GM03348 (cell line): ENCODE results near the gene OR52D1.

ENCODE experiments used
- DNase-seq: peaks from one replicate; pipeline ENCODE4 v3.0.0; 2012; ENCODE audit warnings: low spot score

Gene OR52D1

DNA sequence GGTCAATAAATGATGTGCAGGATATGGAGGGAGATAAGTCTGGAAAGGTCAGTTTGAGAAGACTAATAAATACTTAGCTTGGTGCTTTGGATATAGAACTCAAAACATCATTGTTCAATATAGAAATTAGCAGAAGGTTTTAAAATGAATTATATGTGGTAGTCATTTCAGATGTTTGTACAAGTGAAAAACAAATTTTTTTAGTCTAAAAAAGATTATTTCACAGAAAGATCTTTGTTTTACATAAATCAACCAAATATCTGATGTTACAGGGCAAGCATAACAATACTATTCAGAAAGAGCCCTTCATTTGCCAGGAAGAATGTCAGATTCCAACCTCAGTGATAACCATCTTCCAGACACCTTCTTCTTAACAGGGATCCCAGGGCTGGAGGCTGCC is at the start of gene OR52D1:
TSS of gene OR52D1 (plus strand) at position 301 of the 400 bp plus-strand sequence. CDS start at position 323, 22 bp downstream.
- no peak for DNase-seq

DNA sequence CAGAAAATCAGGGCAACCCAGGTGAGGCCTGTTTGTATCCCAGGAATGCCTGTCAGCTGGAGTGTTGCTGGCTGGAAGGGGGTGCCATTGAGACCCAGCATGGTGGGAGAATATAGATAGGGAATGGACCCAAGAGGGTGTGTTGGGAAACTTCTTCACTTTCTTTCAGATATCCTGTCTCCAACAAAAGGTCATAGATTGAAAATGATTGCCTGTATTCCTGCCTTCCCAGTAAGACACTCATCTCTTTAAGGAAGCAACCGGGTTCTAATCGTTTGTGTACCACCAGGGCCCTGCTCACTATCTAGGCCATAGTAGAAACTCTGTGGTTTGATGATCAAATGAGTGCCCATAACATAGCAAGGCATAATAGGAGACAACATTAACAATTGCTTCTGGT is 47.1 kb upstream of the OR52D1 start, which contains the start of gene OR51I1:
TSS of gene OR51I1 (minus strand) at position 101 of the 400 bp plus-strand sequence. CDS start at position 101, 0 bp downstream.
- DNase-seq: no peak

DNA sequence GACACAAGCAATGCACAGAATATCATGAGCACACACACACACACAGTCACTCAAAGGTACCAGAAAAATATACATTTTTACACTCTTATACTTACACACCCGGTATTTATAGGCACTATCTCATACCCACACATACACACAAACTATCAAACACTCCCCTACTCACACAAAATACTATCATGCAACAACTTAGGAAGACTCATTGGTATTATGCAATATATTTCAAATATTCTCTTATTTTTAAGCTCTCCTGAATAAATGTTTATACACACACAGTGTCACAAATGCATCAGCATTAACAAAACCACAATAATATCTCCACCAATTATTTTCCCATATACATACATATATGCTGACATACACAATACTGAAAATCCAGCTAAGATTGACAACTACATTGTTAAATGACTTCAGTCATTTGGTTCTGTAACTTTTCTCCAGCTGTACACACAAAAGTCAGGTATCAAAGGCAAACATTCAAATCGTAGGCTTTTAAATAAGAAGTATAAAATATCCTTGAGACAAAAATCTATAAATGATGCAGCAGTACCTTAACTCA is 44.6 kb upstream of the OR52D1 start:
- no peak for DNase-seq

DNA sequence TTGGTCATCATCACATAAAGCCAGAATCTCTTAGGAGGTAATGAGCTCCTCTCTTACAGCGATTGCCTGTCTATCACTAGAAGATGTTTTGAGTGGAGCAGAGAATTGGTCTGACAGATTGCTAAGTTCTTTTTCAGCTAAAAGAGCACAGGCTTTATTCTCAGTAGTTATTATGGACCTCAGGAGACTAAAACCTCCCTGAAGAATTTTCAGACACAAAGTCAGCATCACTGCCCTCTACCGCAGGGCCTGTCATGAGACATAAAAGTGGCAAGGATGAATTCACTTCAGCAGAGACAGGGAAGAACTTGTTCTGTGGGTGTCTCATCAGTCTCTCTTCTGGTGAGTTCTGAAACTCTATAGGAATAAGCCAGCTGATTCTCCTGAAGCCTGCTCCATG is 39.5 kb upstream of the OR52D1 start, which contains the start of gene OR51I2:
TSS of gene OR51I2 (plus strand) at position 301 of the 400 bp plus-strand sequence. CDS start 4,166 bp downstream, outside the sequence.
- no peak for DNase-seq

DNA sequence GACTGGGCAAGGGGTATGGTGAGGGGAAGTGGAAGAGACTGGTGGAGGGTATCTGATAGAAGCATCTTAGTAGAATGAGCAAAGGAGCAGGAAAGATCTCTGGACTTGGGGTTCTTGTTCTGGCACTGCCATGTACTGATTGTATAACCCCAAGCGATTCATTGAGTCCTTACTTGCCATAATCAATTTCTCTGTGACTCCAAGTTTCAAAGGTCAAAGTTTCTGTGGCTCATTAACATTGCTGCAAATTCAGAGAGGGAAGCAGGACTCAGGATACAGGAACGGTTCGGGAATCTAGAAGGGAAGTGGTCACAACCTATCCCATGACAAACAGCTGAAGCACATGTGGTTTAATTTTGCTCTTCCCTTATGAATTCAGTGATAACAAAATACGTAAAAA is 39.1 kb upstream of the OR52D1 start:
- no peak for DNase-seq

DNA sequence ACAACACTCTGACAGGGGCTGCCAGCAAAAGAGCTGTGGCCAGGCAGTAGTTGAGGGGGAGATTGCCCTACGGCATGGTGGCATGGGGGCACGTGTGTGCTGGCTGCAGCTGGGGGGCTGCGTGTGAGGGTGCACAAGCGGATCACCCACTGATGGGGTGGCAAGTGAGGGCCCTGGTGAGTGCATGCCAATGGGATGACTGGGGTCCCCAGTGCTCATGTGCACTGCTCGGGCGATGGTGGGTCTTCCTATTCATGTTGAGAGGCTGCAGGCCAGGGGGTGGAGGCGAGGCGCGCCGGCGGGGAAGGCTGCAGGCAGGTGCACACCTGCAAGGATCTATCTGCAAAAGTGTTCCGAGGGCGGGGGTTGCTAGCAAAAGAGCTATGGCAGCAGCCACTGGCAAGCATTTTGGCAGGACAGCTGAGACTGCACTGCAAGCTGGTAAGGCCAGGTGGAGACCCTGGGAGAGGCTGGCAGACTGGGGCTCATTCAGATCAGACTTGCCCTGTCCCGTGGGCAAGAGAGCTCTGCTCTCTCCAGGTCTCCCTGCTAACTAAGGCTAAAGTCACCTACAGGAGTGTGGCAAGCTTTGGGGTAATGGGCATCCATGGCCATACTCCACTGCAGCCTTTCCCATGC is 27.4 kb upstream of the OR52D1 start:
- no peak for DNase-seq

DNA sequence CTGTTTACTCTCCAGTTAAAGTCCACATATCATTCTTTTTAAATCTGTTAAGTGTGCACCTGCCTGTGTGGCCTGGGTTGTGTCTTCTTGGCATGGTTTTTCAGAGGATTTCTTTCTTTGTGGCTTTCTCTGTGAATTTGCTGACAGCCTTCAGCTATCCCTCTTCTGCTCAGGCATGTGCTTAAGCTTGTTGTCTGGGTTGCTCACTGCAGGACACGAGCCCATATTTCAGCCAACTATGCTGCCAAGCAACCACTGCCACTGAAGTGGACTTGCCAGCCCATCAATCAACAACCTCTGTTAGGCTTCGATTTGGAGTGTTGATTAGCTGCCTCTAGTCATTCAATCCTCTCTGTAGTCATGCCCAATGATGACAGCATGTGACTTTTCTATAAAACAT is 21.0 kb upstream of the OR52D1 start:
- no peak for DNase-seq

DNA sequence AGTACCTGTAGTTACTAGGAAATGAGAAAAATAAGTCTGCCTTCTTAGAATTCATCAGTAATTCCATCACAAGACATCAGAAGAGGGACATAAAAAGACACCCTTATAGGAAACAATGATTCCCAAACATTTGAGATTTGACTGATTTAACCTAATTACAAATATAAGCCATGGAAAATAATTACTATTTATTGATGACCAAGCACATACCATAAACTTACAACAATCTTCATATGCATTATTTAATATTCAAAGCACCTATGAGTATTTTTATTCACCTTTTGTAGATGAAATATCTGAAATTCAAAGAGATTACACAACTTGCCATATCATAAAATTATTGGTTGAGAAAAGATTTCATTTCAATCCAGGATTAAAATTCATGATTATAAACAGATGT is 14.6 kb upstream of the OR52D1 start:
- DNase-seq: no peak

DNA sequence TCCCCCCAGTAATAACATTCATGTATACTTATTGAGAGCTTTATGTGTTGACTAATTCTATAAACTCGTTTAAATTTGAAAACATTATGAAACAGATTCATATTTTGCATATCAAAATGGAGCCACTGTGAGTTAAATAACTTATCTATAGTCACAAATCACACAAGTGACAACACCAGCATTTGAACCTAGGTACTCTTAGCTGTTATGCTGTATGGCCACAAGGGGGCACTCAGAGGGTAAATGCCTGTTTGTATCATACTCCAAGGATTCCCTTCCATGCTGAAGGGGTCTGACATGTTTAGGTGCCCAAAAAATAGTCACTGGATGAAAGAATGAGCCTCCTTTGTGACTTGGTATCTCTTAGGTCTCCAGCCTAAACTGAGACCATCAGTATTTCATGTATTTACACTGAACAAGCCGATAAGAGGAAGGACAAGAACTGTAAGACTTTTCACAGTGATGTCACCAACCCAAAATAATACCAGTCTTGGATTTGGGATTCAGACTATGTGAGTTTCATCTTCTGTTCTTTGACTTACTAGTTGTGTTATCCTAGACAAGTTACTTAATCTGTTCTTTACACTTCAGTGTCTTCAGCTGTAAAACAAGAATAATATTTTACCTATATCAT is 12.2 kb upstream of the OR52D1 start:
- peak; percentile 76 for DNase-seq

DNA sequence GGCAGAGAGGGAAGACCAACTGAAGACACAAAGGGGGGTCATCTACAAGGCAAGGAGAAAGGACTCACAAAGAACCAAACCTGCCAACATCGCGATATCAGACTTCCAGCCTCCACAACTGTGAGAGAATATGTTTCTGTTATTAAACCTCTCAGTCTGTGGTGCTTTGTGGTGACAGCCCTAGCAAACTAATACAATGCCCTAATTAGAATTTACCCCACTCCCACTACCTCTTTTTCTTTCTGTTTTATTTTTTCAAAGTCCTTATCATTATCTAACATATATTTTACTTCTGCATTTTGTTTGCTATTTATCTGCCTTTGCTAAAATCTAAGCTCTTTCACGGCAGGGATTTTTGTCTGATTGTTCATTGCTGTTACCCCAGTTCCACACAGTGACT is 2.5 kb upstream of the OR52D1 start:
- no peak for DNase-seq

DNA sequence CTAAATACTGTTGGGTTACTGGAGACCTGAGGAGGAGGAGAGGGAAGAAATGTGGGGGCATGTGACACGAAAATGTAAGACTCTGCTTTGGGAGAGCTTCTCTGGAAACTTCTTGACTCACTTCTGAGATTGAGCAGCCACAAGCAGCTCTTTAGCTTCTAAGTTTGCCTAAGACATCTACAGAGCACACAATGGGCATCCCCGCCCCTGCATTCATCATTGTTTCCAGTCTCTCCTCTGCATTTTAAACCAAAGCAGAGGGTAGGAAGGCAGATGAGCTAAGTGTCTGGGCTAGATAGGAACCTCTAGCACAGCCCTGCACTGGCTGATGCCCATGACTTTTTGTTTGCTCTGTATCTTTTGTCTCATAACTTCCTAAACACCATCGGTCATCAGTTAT is 2.1 kb upstream of the OR52D1 start:
- no peak for DNase-seq

DNA sequence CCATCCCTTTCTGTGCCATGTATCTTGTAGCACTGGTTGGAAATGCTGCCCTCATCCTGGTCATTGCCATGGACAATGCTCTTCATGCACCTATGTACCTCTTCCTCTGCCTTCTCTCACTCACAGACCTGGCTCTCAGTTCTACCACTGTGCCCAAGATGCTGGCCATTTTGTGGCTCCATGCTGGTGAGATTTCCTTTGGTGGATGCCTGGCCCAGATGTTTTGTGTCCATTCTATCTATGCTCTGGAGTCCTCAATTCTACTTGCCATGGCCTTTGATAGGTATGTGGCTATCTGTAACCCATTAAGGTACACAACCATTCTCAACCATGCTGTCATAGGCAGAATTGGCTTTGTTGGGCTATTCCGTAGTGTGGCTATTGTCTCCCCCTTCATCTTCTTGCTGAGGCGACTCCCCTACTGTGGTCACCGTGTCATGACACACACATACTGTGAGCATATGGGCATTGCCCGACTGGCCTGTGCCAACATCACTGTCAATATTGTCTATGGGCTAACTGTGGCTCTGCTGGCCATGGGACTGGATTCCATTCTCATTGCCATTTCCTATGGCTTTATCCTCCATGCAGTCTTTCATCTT is 414 bp downstream of the OR52D1 start:
- no peak for DNase-seq

DNA sequence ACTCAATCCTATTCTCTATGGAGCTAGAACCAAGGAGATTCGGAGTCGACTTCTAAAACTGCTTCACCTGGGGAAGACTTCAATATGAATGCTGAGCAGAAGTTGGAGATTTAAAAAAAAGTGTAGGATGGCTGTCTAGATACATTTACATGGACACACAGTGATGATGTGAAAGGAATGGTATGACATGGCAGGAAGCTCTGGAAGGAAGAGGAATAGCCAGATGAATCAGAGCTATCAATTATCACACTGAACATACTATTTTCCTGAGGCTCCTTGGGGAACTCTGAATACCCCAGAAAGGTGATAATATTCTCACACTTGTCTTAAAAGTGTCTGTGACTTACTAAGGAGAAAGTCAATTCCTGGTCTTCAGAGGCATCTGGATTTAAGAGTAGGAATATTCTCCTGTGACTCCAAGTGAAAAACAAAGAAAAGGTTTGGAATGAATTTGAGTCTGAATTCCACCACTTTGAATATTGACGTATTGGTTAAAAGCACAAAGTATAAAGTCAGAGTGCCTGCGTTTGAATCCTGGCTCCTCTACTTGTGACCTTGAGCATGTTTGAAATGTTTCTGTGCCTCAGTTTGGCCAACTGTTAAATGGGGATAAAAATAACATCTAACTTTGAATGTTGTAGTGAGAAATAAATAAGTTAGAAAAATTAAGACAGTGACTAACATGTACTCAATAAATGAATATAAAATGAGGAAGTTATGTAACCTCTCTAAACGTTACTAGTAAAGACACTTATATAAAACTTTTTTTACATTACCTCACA is 1.3 kb downstream of the OR52D1 start:
- peak; percentile 11 for DNase-seq

DNA sequence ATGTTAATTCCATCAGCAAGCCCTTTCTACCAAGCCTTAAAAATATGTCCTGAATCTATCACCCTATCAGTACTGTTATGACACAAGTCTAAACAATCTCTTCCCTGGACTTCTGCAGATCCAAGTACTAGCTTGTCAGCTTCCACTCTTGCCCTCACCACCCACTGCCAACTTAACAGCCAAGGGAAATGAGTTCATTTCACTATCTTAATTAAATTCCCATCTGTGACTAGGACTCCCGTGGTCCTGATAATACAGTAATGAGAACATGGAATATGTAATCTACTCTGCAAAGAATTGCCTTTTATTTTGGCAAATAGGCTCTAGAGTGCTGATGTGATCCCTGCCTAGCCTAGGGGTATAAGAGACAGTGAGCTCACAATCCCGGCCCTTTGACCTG is 11.2 kb downstream of the OR52D1 start:
- DNase-seq: no peak

DNA sequence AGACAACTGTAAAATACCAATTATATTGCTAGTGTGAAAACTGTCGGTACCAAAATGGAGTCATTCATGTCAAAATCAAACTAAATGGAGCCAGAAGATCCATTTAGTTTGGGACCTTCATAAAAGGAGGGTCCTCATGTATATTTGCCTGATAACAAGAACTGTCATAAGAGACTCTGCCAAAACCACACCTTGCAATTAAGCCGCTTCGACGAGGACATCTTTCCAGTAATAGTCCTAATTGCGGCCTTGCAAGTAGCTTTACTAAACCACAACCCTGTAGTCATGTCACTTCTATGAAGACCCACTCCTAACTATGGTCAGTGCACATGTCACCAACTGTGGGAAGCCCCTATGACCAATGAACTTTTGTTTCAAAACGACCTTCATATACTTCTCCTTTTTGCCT is 11.9 kb downstream of the OR52D1 start:
- DNase-seq: no peak

DNA sequence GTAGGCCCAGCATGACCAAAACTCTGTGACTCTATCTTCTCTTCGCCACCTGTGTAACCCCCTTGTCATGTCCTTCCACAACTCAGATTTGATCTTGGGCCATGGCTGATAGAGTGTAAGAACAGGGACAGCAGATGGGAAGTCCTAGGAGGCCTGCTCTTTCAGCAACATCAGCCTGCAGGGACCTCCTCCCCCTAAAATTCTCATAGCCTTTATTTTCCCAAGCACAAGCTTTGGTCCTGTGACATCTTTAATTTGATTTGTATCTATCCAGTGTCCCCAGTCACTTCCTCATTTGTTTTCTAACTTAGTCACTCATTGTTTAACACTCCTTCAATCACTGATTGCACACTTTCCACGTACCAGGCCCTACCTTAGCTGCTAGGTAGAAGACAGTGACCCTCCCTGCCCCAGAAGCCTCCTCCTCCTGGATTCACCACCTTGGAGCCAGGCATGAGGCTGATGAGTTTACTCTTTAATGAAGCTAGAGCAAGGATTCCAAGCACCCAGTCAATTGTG is 16.0 kb downstream of the OR52D1 start:
- DNase-seq: no peak

DNA sequence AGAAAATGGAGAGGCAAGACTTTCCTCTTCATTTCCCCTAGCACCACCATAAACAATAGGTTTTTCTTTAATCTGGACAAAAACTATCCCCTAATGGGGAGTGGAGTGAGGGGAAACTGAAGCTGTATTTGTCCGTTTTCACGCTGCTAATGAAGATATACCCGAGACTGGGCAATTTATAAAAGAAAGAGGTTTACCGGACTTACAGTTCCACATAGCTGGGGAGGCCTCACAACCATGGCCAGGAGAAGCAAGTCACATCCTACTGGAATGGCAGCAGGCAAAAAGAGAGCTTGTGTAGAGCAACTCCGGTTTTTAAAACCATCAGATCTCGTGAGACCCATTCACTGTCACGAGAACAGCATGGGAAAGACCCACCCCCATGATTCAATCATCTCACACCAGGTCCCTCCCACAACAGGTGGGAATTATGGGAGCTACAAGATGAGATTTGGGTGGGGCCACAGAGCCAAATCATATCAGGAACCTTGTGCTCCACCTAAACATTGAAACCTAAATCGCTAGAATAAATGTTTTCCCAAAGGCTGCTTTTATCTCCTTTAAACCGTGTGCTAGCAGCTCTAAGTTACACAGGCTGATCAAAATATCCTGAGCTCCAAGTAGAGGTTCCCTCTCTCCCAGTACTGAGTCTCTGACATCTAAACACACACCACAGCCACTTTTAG is 17.0 kb downstream of the OR52D1 start:
- no peak for DNase-seq

DNA sequence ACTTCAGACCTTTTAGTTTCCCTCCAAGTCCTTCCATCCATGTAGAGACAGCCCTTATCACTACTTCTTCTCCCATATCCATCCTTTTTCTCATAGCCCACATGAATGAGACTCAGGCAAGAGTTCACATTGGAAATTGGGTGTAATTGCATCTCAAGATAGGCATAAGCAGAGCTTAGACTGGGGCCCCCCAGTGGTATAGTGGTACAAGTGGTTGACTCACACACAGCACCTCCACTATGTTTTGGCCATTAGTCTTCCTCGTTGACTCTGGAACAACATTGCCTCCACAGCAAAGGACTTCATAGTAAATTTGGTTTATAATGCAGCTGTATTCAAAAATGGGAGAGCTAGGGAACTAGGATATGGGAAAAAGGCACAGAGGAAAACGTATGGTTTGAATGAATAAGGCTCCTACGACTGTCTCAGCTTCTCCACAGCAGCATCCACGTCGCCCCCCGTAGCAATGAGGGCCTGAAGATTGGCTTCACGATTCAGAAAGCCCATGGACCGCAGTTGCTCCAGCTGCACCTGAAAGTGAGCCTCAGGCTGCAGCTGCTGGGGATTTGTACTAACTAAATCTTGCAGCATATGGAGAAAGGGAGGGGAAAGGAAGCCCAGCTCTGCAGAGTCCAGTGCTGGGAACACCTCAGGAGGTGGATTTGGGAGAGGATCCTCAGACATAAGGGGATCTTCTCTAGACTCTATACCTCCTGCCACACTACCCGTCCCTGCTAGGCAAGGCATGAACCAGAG is 18.9 kb downstream of the OR52D1 start:
- no peak for DNase-seq

DNA sequence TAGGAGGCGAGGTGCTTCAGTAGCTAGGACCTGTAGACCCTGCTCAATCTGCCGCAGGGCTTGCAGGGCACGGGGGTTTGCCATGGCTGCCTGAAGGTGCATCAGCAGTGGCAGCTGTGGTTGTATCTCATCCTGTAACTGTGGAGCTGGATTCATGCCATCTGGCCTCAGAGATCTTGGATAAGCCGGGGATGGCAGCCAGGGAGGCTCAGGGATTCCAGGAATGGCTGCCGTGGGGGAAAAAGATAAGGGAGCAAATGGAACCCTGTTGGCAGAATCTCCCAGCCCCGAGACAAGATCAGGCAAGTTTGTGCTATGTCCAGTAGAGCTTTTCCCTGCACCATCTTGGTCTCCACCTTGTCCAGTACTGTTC is 19.4 kb downstream of the OR52D1 start:
- no peak for DNase-seq

DNA sequence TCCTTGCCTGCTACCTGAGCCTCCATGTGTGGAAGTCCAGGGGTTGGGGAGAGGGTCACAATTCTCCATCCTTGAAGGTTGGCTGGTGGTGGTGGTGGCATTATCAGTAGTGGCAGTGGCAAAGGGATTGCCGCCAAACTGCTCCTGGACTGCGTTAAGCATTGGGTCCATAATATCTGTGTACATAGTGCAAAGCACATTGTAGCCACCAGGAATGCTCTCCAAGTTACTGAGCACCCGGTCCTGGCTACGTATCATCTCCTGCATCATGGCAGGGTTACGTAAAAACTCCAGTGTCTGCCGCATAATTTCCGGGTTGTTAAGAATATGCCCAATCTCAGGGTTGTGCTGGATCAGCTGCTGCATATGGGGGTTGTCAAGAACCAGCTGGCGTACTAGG is 20.1 kb downstream of the OR52D1 start:
- DNase-seq: no peak

DNA sequence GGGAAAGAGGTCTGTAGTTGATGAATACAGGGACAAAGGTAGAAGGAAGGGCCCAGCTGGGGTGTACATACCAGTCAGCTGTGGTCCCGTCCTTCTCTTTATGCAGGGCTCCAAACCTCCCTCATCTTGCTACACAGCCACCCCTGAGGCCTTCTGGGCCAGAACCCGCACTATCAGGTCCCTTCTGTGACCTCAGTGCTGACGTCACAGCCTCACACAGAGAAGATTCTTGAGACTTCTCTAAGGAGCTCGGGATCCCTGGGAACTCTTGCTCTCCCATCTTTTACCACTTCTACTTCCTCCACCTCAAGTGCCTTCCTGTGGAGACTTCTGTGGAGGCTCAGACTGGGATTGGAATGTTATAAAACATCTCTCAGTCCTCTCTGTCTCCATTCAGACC is 21.3 kb downstream of the OR52D1 start, which contains the start of gene UBQLN3:
TSS of gene UBQLN3 (minus strand) at position 155 of the 400 bp plus-strand sequence. CDS start 399 bp downstream, outside the sequence.
- DNase-seq: no peak
